ENCODE measurements around the gene STARD10. TPM values are rescaled to one million over a fixed set of nuclear protein-coding genes. Genes with fewer than 3 reads are reported as not detected.

STARD10 gene
- total RNA-seq, 6 experiments from 2014 or later: 10.8 to 16.9 (median 15.8) TPM

GRCh38 chr11:72788241-72788640, 5.6 kb downstream of the STARD10 start:
- Mint-ChIP-seq H3K27me3 (ENCODE audit: insufficient read depth) (peaks cover 4% of the 10 kb centered on the region), H3K9me3 (no peaks in the 10 kb centered on the region), H3K4me1 (ENCODE audit: low read depth) (peaks cover 33% of the 10 kb centered on the region), H3K4me3 (no peak overlapping the region), H3K36me3 (ENCODE audit: low read depth) (no peaks in the 10 kb centered on the region), H3K27ac (no peak overlapping the region)
- no peak for DNase-seq
- TF ChIP-seq CTCF (IDR thresholded peaks at IDR 0.05): no peak

GRCh38 chr11:72787216-72788104, 6.4 kb downstream of the STARD10 start:
- no peak for DNase-seq
- Mint-ChIP-seq H3K4me3 (no peak overlapping the region), H3K4me1 (ENCODE audit: low read depth) (peaks cover 25% of the 10 kb centered on the region), H3K36me3 (ENCODE audit: low read depth) (no peaks in the 10 kb centered on the region), H3K9me3 (no peaks in the 10 kb centered on the region), H3K27ac (no peak overlapping the region), H3K27me3 (ENCODE audit: insufficient read depth) (peaks cover 4% of the 10 kb centered on the region)
- TF ChIP-seq CTCF (IDR thresholded peaks at IDR 0.05): no peak

DNA sequence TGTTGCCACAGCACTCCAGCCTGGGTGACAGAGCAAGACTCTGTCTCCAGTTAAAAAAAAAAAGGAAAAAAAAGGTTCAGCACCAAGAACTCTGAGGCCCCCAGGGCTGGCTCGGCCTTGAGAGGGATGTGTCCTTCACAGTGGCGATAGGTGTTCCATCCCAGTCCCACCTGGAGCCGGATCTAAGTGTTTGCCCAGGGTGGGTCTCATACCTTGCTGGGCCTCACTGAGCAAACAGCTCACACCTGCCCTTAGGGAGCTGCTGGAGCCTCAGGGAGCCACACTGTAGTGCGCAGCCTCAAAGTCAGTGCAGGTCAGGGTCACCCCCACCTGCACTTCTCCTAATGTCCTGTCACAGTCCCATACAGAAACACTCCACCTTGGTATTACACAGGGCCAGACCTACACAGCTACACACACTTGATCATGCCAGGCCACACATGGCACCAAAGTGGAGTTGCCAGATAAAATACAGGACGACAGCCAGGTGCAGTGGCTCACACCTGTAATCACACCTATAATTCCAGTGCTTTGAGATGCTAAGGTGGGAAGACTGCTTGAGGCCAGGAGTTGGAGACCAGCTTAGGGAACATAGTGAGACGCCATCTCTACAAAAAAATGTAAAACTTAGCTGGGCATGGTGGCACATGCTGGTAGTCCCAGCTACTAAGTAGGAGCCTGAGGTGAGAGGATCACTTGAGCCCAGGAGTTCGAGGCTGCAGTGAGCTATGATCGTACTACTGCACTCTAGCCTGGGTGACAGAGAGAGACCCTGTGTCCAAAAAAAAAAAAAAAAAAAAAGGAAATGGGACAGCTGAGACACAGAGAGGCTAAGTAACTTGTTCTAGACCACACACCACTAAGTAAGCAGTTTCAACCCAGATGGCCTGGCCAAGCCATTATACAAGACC, 7.3 kb downstream of the STARD10 start:
- H3K27me3 Mint-ChIP-seq (ENCODE audit: insufficient read depth): peaks cover 6% of the 10 kb centered on the region
- no peak for TF ChIP-seq CTCF (IDR thresholded peaks at IDR 0.05)
- no peak overlapping the region for H3K27ac Mint-ChIP-seq
- no peaks in the 10 kb centered on the region for H3K9me3 Mint-ChIP-seq
- H3K36me3 Mint-ChIP-seq (ENCODE audit: low read depth): no peaks in the 10 kb centered on the region
- H3K4me1 Mint-ChIP-seq (ENCODE audit: low read depth): peaks cover 24% of the 10 kb centered on the region
- H3K4me3 Mint-ChIP-seq: no peak overlapping the region
- DNase-seq: no peak

DNA sequence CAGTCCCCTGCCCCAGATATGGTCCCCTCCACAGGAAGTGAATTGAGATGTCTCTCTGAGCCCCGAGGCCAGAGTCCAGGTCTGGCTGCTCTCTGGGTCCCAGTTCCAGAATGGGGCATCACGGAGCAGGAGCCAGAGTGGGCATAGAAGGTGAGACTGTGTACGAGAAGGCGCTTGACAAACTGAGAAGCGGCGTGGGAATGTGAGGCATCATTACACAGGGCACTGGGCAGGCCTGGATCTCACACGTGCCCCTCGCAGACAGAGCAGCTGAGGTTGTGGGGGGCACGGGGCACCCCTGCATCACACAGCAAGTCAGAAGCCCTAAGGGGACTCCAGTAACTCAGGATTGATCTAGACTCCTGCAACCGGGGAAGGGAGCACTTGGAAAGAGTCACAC, 9.2 kb downstream of the STARD10 start:
- Mint-ChIP-seq H3K4me3 (no peak overlapping the region), H3K27me3 (ENCODE audit: insufficient read depth) (peaks cover 6% of the 10 kb centered on the region), H3K9me3 (no peaks in the 10 kb centered on the region), H3K36me3 (ENCODE audit: low read depth) (no peaks in the 10 kb centered on the region), H3K4me1 (ENCODE audit: low read depth) (peaks cover 9% of the 10 kb centered on the region), H3K27ac (no peak overlapping the region)
- no peak for TF ChIP-seq CTCF (IDR thresholded peaks at IDR 0.05)
- no peak for DNase-seq

DNA sequence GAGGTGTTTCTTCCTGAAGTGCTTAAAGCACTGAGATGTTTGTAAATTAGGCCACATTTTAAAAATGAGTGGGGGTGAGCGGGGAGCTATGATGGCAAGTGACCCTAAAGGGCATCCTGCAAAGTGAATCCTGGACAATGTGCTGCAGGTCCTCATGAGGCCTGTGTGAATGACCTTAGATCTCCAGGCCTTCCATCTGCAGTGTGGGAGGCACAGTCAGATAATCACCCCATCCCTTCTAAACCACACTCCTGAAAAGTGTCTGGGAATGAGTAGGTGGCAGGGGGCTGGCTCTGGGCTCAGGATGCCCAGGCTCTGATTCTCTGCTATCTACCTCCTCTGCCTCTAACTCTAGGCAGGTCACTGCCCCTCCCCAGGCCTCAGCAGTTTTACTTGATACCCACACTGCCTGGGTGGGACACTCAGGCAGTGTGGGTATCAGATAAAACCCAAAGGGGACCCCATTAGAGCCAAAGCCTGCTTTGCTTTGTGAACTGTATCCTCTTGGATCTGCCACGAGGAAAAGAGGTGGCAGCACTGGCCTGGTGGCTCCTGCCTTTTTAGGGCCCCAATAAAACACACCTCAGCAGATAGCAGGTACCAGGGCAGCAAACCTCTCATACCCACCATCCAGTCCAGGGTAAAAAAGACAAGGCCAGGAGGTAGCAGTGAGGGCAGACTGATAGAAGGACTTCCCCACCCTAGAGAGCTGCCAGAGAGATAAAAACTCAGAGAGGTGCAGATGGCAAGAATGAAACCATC, 10.5 kb downstream of the STARD10 start:
- Mint-ChIP-seq H3K27ac (no peak overlapping the region), H3K4me1 (ENCODE audit: low read depth) (no peaks in the 10 kb centered on the region), H3K9me3 (no peaks in the 10 kb centered on the region), H3K4me3 (no peak overlapping the region), H3K27me3 (ENCODE audit: insufficient read depth) (peaks cover 6% of the 10 kb centered on the region), H3K36me3 (ENCODE audit: low read depth) (no peaks in the 10 kb centered on the region)
- no peak for DNase-seq
- no peak for TF ChIP-seq CTCF (IDR thresholded peaks at IDR 0.05)
